SK-N-SH (cell line): Measurements from ENCODE around the gene SOBP. TPM values are rescaled to one million over a fixed set of nuclear protein-coding genes. Genes with fewer than 3 reads are reported as not detected.

ENCODE experiments used
- CTCF ChIA-PET: fragments of 300-600, 350-600 bp; formaldehyde crosslinking; extraction: SDS; loops from one replicate; lab custom pipeline; 2021; lab: Yijun Ruan, JAX
- POLR2A ChIA-PET: fragments of 350-600 bp; sonication (Branson Sonifier 250); formaldehyde crosslinking; extraction: SDS; loops from one replicate; lab custom pipeline; 2020; ENCODE audit warnings: antibody characterized with exemption, inconsistent platforms; lab: Yijun Ruan, JAX
- DNase-seq: peaks from one replicate; pipeline ENCODE4 v3.0.0; 2012
- H2AFZ ChIP-seq: fragments of 200-600 bp; sonication (generic); 2 replicates; pipeline ENCODE4 v1.8.1; 2016; ENCODE audit warnings: antibody characterized with exemption, mild to moderate bottlenecking, low read depth
- H3F3A ChIP-seq: fragments of 200-600 bp; sonication (generic); replicated peaks from 2 replicates; pipeline ENCODE3; 2016; ENCODE audit warnings: antibody characterized with exemption, mild to moderate bottlenecking; ENCODE audit not compliant: insufficient read depth
- H3K27ac ChIP-seq, 2 experiments: fragments of 200-500 bp in 1 of 2; fragments of 200-600 bp in 1 of 2; sonication (Bioruptor generic) in 1 of 2; sonication (generic), shearing (Covaris generic) in 1 of 2; 2 replicates each; pipeline versions ENCODE4 v1.5.1 to v1.6.1; 2014 to 2016; ENCODE audit warnings: low read depth in 2 of 2, inconsistent platforms in 1 of 2, low read length in 1 of 2, mild to moderate bottlenecking in 1 of 2, mixed read lengths in 1 of 2
- H3K27me3 ChIP-seq: fragments of 200-600 bp; sonication (generic), shearing (Covaris generic); 2 replicates; pipeline ENCODE4 v1.6.1; 2016; ENCODE audit warnings: mixed run types; ENCODE audit not compliant: insufficient read depth
- H3K36me3 ChIP-seq, 2 experiments: fragments of 200-500 bp in 1 of 2; fragments of 200-600 bp in 1 of 2; sonication (Bioruptor generic) in 1 of 2; sonication (generic) in 1 of 2; replicated peaks in 1 of 2; 2 replicates each; pipeline versions ENCODE3 to v1.5.1; 2014 to 2016; ENCODE audit warnings: low read length in 1 of 2, mild to moderate bottlenecking in 1 of 2; ENCODE audit not compliant: insufficient read depth in 2 of 2, control insufficient read depth in 1 of 2
- H3K4me1 ChIP-seq, 2 experiments: fragments of 200-500 bp in 1 of 2; fragments of 200-600 bp in 1 of 2; sonication (Bioruptor generic) in 1 of 2; sonication (generic), shearing (Covaris generic) in 1 of 2; 2 replicates each; pipeline versions ENCODE4 v1.5.1 to v1.6.1; 2014 to 2016; ENCODE audit warnings: low read depth in 1 of 2, low read length in 1 of 2, mixed run types in 1 of 2; ENCODE audit not compliant: insufficient read depth in 2 of 2, control insufficient read depth in 1 of 2
- H3K4me2 ChIP-seq: fragments of 200-600 bp; sonication (generic), shearing (Covaris generic); 2 replicates; pipeline ENCODE4 v1.6.1; 2017; ENCODE audit warnings: mixed run types
- H3K4me3 ChIP-seq, 2 experiments: fragments of 200-500 bp in 1 of 2; fragments of 200-600 bp in 1 of 2; sonication (Bioruptor generic) in 1 of 2; sonication (generic), shearing (Covaris generic) in 1 of 2; 2 replicates each; pipeline versions ENCODE4 v1.5.1 to v1.8.1; 2014 to 2016; ENCODE audit warnings: low read depth in 2 of 2, inconsistent platforms in 1 of 2, low read length in 1 of 2, mild to moderate bottlenecking in 1 of 2, mixed read lengths in 1 of 2, moderate library complexity in 1 of 2
- H3K79me2 ChIP-seq: fragments of 200-600 bp; sonication (generic); 2 replicates; pipeline ENCODE4 v1.8.1; 2017; ENCODE audit warnings: mild to moderate bottlenecking; ENCODE audit not compliant: insufficient read depth
- H3K9ac ChIP-seq: fragments of 200-600 bp; sonication (generic); 2 replicates; pipeline ENCODE4 v1.6.1; 2017; ENCODE audit warnings: mixed run types
- H3K9me2 ChIP-seq: fragments of 200-600 bp; sonication (generic); 2 replicates; pipeline ENCODE4 v1.6.1; 2017; ENCODE audit warnings: mixed run types
- H3K9me3 ChIP-seq: fragments of 200-600 bp; sonication (generic); 2 replicates; pipeline ENCODE4 v1.6.1; 2017; ENCODE audit warnings: mixed run types, mild to moderate bottlenecking, moderate library complexity
- H4K20me1 ChIP-seq: fragments of 200-600 bp; sonication (generic); 2 replicates; pipeline ENCODE4 v1.6.1; 2017; ENCODE audit warnings: mild to moderate bottlenecking, mixed run types; ENCODE audit not compliant: insufficient read depth
- CHD2 ChIP-seq: fragments of 150-350 bp; IDR thresholded peaks from 2 replicates; pipeline ENCODE4 v1.6.1; 2018; ENCODE audit warnings: low read length; ENCODE audit not compliant: partially characterized antibody
- FOXJ3 ChIP-seq: sonication (generic); formaldehyde crosslinking; IDR thresholded peaks from 2 replicates; pipeline ENCODE4 v1.5.1; 2020; ENCODE audit warnings: mild to moderate bottlenecking, missing genetic modification reagents
- FOXM1 ChIP-seq: IDR thresholded peaks from 2 replicates; pipeline ENCODE4 v1.4.0; 2012; ENCODE audit warnings: low read depth, mild to moderate bottlenecking
- JUND ChIP-seq: IDR thresholded peaks from 2 replicates; pipeline ENCODE4 v1.4.0; 2012
- MXI1 ChIP-seq: IDR thresholded peaks from 2 replicates; pipeline ENCODE4 v1.6.1; 2012; ENCODE audit warnings: mild to moderate bottlenecking, low read depth, low read length, improper control_type of control experiment
- NFIC ChIP-seq: IDR thresholded peaks from 2 replicates; pipeline ENCODE4 v1.4.0; 2012; ENCODE audit warnings: borderline replicate concordance
- NRF1 ChIP-seq: IDR thresholded peaks from 2 replicates; pipeline ENCODE4 v1.6.1; 2012; ENCODE audit warnings: low read depth, mild to moderate bottlenecking, low read length
- RAD21 ChIP-seq: IDR thresholded peaks from 2 replicates; pipeline ENCODE4 v1.6.1; 2012; ENCODE audit warnings: mild to moderate bottlenecking, low read length
- RCOR1 ChIP-seq: fragments of 150-350 bp; IDR thresholded peaks from 2 replicates; pipeline ENCODE4 v1.6.1; 2017; ENCODE audit warnings: antibody characterized with exemption, low read length
- RFX5 ChIP-seq: IDR thresholded peaks from 2 replicates; pipeline ENCODE4 v1.6.1; 2012; ENCODE audit warnings: mild to moderate bottlenecking, improper control_type of control experiment, low read length
- RXRA ChIP-seq: IDR thresholded peaks from 2 replicates; pipeline ENCODE4 v1.4.0; 2012; ENCODE audit warnings: low read depth, mild to moderate bottlenecking, borderline replicate concordance
- SIN3A ChIP-seq: IDR thresholded peaks from 2 replicates; pipeline ENCODE4 v1.6.1; 2012; ENCODE audit warnings: low read depth, mild to moderate bottlenecking, low read length, moderate library complexity, borderline replicate concordance
- TEAD4 ChIP-seq: IDR thresholded peaks from 2 replicates; pipeline ENCODE4 v1.4.0; 2012; ENCODE audit warnings: mild to moderate bottlenecking, borderline replicate concordance; ENCODE audit not compliant: insufficient read depth
- WGBS: methylation state at CpG from one replicate; pipeline ENCODE4 v1.1.6; 2017; ENCODE audit warnings: low lambda C conversion rate; 5-methylcytosine and 5-hydroxymethylcytosine counted together
- polyA plus RNA-seq, 3 experiments: library from polyadenylated mRNA; depleted of rRNA; stranded (reverse); fragments of >200 nt; gene quantifications; 2 replicates each; pipeline ENCODE4 v1.2.3, GENCODE V29; 2012
- TF ChIP-seq, protein P1 (sequence below): fragments of 200-600 bp; sonication (generic); IDR thresholded peaks from 2 replicates; pipeline ENCODE4 v1.6.1; 2017; ENCODE audit warnings: antibody characterized with exemption, mild to moderate bottlenecking, moderate library complexity
- TF ChIP-seq, protein P2 (sequence below): fragments of 150-350 bp; IDR thresholded peaks from 2 replicates; pipeline ENCODE4 v1.6.1; 2016; ENCODE audit warnings: mild to moderate bottlenecking, low read depth, low read length

SOBP gene
- polyA plus RNA-seq, 1 of the 3 experiments (the other 2 are of a cell fraction) = 0.61 TPM

DNA sequence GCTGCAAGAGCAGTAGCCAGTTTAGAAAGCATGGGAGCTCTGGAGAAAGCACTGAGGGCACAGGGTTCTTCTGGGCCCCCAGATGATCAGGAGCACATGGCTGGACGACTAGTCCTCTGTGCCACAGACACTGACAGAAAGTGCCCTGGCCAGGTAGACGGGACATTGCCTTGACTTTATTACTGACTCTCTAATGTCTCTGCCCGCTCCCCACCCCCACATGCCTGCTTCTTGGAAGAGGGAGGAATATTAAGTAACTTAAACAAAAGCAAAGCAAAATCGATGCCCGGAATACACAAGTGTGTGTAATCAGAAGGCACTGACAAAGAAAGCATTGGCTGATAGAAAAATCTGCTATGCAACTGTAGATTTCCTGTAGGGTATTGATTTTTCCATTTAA is 99.3 kb downstream of the SOBP start (continued):
- TF ChIP-seq TEAD4 (no peak), FOXJ3 (CRISPR knock-in tag) (no peak), RXRA (no peak), FOXM1 (no peak), CHD2 (no peak), MXI1 (no peak), SIN3A (no peak)
- TF ChIP-seq, protein P1, sequence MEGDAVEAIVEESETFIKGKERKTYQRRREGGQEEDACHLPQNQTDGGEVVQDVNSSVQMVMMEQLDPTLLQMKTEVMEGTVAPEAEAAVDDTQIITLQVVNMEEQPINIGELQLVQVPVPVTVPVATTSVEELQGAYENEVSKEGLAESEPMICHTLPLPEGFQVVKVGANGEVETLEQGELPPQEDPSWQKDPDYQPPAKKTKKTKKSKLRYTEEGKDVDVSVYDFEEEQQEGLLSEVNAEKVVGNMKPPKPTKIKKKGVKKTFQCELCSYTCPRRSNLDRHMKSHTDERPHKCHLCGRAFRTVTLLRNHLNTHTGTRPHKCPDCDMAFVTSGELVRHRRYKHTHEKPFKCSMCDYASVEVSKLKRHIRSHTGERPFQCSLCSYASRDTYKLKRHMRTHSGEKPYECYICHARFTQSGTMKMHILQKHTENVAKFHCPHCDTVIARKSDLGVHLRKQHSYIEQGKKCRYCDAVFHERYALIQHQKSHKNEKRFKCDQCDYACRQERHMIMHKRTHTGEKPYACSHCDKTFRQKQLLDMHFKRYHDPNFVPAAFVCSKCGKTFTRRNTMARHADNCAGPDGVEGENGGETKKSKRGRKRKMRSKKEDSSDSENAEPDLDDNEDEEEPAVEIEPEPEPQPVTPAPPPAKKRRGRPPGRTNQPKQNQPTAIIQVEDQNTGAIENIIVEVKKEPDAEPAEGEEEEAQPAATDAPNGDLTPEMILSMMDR = no peak
- TF ChIP-seq, protein P2, sequence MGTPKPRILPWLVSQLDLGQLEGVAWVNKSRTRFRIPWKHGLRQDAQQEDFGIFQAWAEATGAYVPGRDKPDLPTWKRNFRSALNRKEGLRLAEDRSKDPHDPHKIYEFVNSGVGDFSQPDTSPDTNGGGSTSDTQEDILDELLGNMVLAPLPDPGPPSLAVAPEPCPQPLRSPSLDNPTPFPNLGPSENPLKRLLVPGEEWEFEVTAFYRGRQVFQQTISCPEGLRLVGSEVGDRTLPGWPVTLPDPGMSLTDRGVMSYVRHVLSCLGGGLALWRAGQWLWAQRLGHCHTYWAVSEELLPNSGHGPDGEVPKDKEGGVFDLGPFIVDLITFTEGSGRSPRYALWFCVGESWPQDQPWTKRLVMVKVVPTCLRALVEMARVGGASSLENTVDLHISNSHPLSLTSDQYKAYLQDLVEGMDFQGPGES = no peak

- CTCF ChIA-PET = interaction anchor here (1.4 to 1.6 kb wide), 2 partner anchors 13 to 68 kb away, joined by 3 to 4 read pairs; no protein-coding TSS in a partner anchor
- no peaks in the 10 kb centered on the region for H3K79me2 ChIP-seq
- 39% methylated on average over 2 of the region's 2 CpGs for WGBS
- no peak overlapping the region for H3K4me3 ChIP-seq
- no peaks in the 10 kb centered on the region for H3K36me3 ChIP-seq
- POLR2A ChIA-PET = no interaction called here
- no peaks in the 10 kb centered on the region for H3K9me3 ChIP-seq
- H3K4me2 ChIP-seq = no peak overlapping the region
- no peaks in the 10 kb centered on the region for H3K27me3 ChIP-seq
- H3F3A ChIP-seq = no peaks in the 10 kb centered on the region
- H4K20me1 ChIP-seq = no peaks in the 10 kb centered on the region
- H3K9me2 ChIP-seq = no peaks in the 10 kb centered on the region
- no peak overlapping the region for H2AFZ ChIP-seq
- no peak overlapping the region for H3K9ac ChIP-seq
- TF ChIP-seq RFX5 = no peak
- TF ChIP-seq NFIC = no peak
- no peak for TF ChIP-seq RXRA
- no peak for TF ChIP-seq RCOR1
- no peak for TF ChIP-seq TEAD4
- TF ChIP-seq RAD21 = no peak
- TF ChIP-seq FOXM1 = no peak
- TF ChIP-seq MXI1 = no peak
- TF ChIP-seq JUND = no peak
- no peak for TF ChIP-seq NRF1
- no peak for TF ChIP-seq CHD2
- TF ChIP-seq SIN3A = no peak
- TF ChIP-seq, protein P2 = no peak
- DNase-seq = no peak
- no peak overlapping the region for H3K27ac ChIP-seq
- peaks cover 0 to 11% of the 10 kb centered on the region in 2 experiments; a peak in 2 of 4 replicates for H3K4me1 ChIP-seq
These were observed 100.0 kb downstream of the SOBP start for GRCh38 chr6:107589934-107590333.
